PFSK-1 (cell line): ENCODE measurements around the gene SPNS2.

Experiments
- POLR2AphosphoS5 ChIP-seq: IDR thresholded peaks from 2 replicates; pipeline ENCODE4 v1.6.1; 2012; ENCODE audit warnings: low read depth, mild to moderate bottlenecking, control low read depth, low read length, moderate library complexity
- REST ChIP-seq, 2 experiments: IDR thresholded peaks; 2 replicates each; pipeline versions ENCODE4 v1.6.1 to v1.8.0; 2011 to 2012; ENCODE audit warnings: low read depth in 2 of 2, low read length in 2 of 2, control low read depth in 1 of 2, inconsistent platforms in 1 of 2, mild to moderate bottlenecking in 1 of 2, moderate library complexity in 1 of 2; ENCODE audit not compliant: insufficient read depth in 1 of 2
- SIN3A ChIP-seq: IDR thresholded peaks from 2 replicates; pipeline ENCODE4 v1.6.1; 2012; ENCODE audit warnings: mild to moderate bottlenecking, low read length, moderate library complexity, borderline replicate concordance; ENCODE audit not compliant: insufficient read depth
- TAF1 ChIP-seq: IDR thresholded peaks from 2 replicates; pipeline ENCODE4 v1.6.1; 2012; ENCODE audit warnings: low read length, control low read depth, borderline replicate concordance; ENCODE audit not compliant: insufficient read depth

- no peak for TF ChIP-seq TAF1
- no peak for TF ChIP-seq POLR2AphosphoS5
- TF ChIP-seq REST (IDR thresholded peaks at IDR 0.05; ENCODE audit: insufficient read depth in 1 of 2, low read depth in 2 of 2, low read length in 2 of 2) = no peak
- TF ChIP-seq SIN3A = no peak
Observed at GRCh38 chr17:4559139-4559791, 60.6 kb downstream of the SPNS2 start.
